C4-2B (cell line): ENCODE results near the gene KIF6.

ENCODE experiments used
- H3K27ac ChIP-seq: fragments of 450-650 bp; 2 replicates; pipeline ENCODE4 v1.5.1; 2017
- ZFX ChIP-seq: fragments of 450-650 bp; IDR thresholded peaks from 2 replicates; pipeline ENCODE4 v1.6.1; 2017
- TF ChIP-seq, protein P1 (sequence below): fragments of 450-650 bp; conservative IDR thresholded peaks from 2 replicates; pipeline ENCODE4 v1.5.1; 2017; ENCODE audit warnings: mild to moderate bottlenecking

KIF6 gene

DNA sequence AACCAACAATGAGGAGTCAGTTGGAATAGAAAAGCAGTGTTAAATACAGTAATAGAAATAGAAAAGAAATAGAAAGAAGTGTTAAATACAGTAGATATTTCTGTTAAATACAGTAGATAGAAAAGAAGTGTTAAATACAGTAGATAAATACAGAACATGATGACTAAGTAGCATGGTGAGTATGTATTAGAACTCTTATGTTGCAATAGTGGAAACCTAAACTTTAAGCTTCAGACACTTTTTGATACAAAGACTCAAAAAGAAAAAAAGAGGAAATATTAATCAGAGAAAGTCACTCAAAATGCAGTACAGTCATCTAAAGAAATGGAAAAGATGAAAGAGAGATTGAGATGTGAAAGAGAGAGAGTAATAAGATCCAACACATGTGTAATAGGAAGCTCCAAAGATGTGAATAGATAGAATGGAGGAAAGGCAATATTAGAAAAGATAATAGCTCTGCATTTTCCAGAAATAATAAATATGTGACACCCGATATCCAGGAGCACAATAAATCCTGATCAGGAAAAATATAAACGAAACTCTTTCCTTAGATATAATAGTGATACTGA, 271.2 kb downstream of the KIF6 start:
- H3K27ac ChIP-seq, result no peak overlapping the region
- no peak for TF ChIP-seq ZFX
- TF ChIP-seq, protein P1, sequence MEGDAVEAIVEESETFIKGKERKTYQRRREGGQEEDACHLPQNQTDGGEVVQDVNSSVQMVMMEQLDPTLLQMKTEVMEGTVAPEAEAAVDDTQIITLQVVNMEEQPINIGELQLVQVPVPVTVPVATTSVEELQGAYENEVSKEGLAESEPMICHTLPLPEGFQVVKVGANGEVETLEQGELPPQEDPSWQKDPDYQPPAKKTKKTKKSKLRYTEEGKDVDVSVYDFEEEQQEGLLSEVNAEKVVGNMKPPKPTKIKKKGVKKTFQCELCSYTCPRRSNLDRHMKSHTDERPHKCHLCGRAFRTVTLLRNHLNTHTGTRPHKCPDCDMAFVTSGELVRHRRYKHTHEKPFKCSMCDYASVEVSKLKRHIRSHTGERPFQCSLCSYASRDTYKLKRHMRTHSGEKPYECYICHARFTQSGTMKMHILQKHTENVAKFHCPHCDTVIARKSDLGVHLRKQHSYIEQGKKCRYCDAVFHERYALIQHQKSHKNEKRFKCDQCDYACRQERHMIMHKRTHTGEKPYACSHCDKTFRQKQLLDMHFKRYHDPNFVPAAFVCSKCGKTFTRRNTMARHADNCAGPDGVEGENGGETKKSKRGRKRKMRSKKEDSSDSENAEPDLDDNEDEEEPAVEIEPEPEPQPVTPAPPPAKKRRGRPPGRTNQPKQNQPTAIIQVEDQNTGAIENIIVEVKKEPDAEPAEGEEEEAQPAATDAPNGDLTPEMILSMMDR, result no peak

GRCh38 chr6:39453241-39453640, 272.0 kb downstream of the KIF6 start:
- no peak overlapping the region for H3K27ac ChIP-seq
- no peak for TF ChIP-seq ZFX

DNA sequence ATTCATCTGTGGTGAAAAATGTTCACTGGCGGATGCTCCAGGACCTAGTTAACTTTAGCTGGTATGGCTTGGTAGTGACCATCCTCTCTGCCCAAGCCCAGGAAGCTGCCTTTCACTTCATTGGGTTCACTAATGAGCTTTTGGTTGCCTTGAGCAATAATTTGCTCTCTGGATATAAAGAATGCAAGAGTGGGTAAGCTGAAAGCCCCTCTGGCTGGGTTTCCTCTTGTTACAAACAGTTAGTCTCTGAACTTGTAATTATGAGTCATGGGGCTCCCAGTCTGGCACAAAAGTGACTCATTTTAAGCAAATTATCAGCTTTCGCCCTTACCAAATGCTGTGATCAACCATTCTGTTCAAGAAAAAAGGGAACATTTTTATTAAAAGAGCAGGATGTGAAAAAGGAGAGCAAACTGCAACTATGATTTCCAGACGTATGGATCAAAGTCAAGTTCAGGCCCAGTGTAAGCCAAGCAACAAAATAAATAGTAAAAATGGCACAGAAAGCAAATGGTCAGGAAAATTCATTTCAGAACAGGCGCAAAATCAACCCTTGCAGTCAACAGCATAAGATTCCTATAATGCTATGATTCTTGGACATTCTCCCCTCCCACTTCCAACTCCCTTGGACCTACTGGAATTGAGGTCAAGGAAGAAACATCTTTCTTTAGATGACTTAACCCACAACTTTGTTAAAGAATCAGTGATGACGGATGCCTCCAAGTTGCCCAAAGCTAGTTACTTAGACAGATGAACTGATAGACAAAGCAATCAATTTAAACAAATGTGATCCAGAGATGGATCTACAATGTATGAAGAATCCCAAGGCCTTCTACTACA, 272.7 kb downstream of the KIF6 start:
- H3K27ac ChIP-seq, result no peak overlapping the region
- TF ChIP-seq ZFX, result no peak
- TF ChIP-seq, protein P1, result no peak

DNA sequence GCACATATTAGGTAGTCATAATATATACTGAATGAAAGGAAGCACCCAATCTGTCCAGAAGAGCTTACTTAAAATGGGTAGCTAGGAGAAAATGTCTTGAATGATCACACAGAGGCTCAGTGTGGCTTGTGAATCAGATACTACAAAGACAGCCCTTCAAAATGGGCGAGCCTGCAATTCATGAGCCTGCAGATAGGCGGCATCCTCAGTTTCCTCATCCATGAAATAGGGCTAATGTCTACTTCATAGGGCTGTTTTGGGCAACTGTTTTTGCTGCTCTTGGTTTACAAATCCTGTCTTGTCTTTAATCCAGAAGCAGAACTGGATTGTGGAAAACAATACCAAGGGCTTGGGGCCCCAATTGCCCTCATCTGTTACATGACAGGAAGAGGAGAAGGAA, 273.4 kb downstream of the KIF6 start:
- TF ChIP-seq ZFX, result no peak
- TF ChIP-seq, protein P1, result peak; percentile 77

GRCh38 chr6:39449022-39449421, 276.2 kb downstream of the KIF6 start:
- H3K27ac ChIP-seq, result no peak overlapping the region
- TF ChIP-seq ZFX, result no peak
- TF ChIP-seq, protein P1, result no peak

More for the DNA sequence above, 273.4 kb downstream of the KIF6 start:
- no peak overlapping the region for H3K27ac ChIP-seq

GRCh38 chr6:39446909-39447308, 278.3 kb downstream of the KIF6 start:
- H3K27ac ChIP-seq, result no peak overlapping the region
- TF ChIP-seq, protein P1, result no peak
- TF ChIP-seq ZFX, result no peak

- TF ChIP-seq, protein P1, result no peak
- no peak for TF ChIP-seq ZFX
- no peak overlapping the region for H3K27ac ChIP-seq
Observed at GRCh38 chr6:39445667-39446066, 279.5 kb downstream of the KIF6 start.
